Measurements from ENCODE around the gene MCOLN3.

Gene MCOLN3

DNA sequence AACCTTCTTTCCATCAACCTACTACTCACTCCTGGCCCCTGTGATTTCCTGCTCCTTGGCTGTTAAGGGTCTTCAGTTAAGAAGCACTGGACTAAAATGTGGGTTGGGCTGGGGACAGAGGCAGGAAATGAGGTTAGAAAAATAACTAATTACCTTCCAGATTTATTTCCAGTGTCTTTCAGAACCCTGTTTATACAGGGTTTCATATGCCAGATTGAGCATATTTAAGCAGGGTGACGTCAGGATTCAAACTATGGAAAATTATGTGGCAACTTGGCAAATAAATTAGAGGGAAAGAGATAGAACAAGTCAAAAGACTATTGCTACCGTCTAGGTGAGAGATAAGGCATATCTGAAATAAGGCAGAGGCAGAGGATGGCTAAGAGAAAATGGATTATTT is 11.7 kb upstream of the MCOLN3 start:
- Histone ChIP-seq H3K79me2 (ENCODE audit: control insufficient read depth, low read length) (no peaks in the 10 kb centered on the region), H3K36me3 (ENCODE audit: control insufficient read depth, low read length) (no peaks in the 10 kb centered on the region), H4K20me1 (ENCODE audit: control insufficient read depth, insufficient read depth, low read depth, low read length) (no peaks in the 10 kb centered on the region), H3K27me3 (ENCODE audit: control insufficient read depth, low read length) (no peaks in the 10 kb centered on the region), H3K9me2 (replicated peaks; ENCODE audit: control insufficient read depth, low read length) (no peaks in the 10 kb centered on the region), H3K4me1 (ENCODE audit: control insufficient read depth, low read length) (peaks cover 19% of the 10 kb centered on the region), H3K4me2 (ENCODE audit: low read length) (no peak overlapping the region), H3F3A (ENCODE audit: control insufficient read depth, insufficient read depth) (no peaks in the 10 kb centered on the region), H3K9me3 (ENCODE audit: control insufficient read depth, insufficient read depth, low read length) (no peaks in the 10 kb centered on the region), H3K4me3 (ENCODE audit: low read length) (no peak overlapping the region), H3K27ac (ENCODE audit: low read depth, low read length) (no peak overlapping the region)
- TF ChIP-seq EZH2phosphoT487 (IDR thresholded peaks at IDR 0.05; ENCODE audit: borderline replicate concordance, low read length): no peak
- TF ChIP-seq CTCF (IDR thresholded peaks at IDR 0.05; ENCODE audit: low read depth, low read length, poor library complexity, severe bottlenecking): no peak

DNA sequence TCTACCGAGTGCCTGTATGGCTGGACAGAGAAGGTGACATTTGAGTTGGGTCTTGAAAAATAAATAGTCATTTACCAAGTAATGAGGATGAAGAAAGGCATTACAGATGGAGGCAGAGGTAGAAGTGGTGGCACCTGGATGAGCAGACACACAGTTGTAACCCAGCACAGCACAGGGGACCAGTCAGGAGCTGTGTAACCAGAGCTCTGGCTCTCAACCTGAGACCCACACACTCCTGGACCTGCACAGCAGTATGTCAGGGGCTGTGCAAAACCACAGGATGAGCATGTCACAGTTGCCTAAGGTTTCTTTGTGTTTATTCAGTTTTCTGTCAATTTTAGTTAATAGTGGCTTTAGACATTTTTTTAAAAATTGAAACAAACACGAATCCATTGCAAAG is 11.3 kb upstream of the MCOLN3 start:
- Histone ChIP-seq H3K4me3 (ENCODE audit: low read length) (no peak overlapping the region), H3K4me2 (ENCODE audit: low read length) (no peak overlapping the region), H3K27ac (ENCODE audit: low read depth, low read length) (no peak overlapping the region)

GRCh38 chr1:85058786-85059185 is 10.5 kb upstream of the MCOLN3 start:
- Histone ChIP-seq H3K4me1 (ENCODE audit: control insufficient read depth, low read length) (peaks cover 19% of the 10 kb centered on the region), H3K27me3 (ENCODE audit: control insufficient read depth, low read length) (no peaks in the 10 kb centered on the region), H3K27ac (ENCODE audit: low read depth, low read length) (no peak overlapping the region), H3K9me3 (ENCODE audit: control insufficient read depth, insufficient read depth, low read length) (no peaks in the 10 kb centered on the region), H3K9me2 (replicated peaks; ENCODE audit: control insufficient read depth, low read length) (no peaks in the 10 kb centered on the region), H4K20me1 (ENCODE audit: control insufficient read depth, insufficient read depth, low read depth, low read length) (no peaks in the 10 kb centered on the region), H3K79me2 (ENCODE audit: control insufficient read depth, low read length) (no peaks in the 10 kb centered on the region), H3F3A (ENCODE audit: control insufficient read depth, insufficient read depth) (no peaks in the 10 kb centered on the region), H3K36me3 (ENCODE audit: control insufficient read depth, low read length) (no peaks in the 10 kb centered on the region), H3K4me2 (ENCODE audit: low read length) (no peak overlapping the region), H3K4me3 (ENCODE audit: low read length) (no peak overlapping the region)
- no peak for TF ChIP-seq EZH2phosphoT487 (IDR thresholded peaks at IDR 0.05; ENCODE audit: borderline replicate concordance, low read length)
- no peak for TF ChIP-seq CTCF (IDR thresholded peaks at IDR 0.05; ENCODE audit: low read depth, low read length, poor library complexity, severe bottlenecking)

More for the DNA sequence above, 11.3 kb upstream of the MCOLN3 start:
- Histone ChIP-seq H3K4me1 (ENCODE audit: control insufficient read depth, low read length) (peaks cover 19% of the 10 kb centered on the region), H3F3A (ENCODE audit: control insufficient read depth, insufficient read depth) (no peaks in the 10 kb centered on the region), H3K79me2 (ENCODE audit: control insufficient read depth, low read length) (no peaks in the 10 kb centered on the region), H3K9me3 (ENCODE audit: control insufficient read depth, insufficient read depth, low read length) (no peaks in the 10 kb centered on the region), H3K27me3 (ENCODE audit: control insufficient read depth, low read length) (no peaks in the 10 kb centered on the region), H3K36me3 (ENCODE audit: control insufficient read depth, low read length) (no peaks in the 10 kb centered on the region), H3K9me2 (replicated peaks; ENCODE audit: control insufficient read depth, low read length) (no peaks in the 10 kb centered on the region), H4K20me1 (ENCODE audit: control insufficient read depth, insufficient read depth, low read depth, low read length) (no peaks in the 10 kb centered on the region)
- no peak for TF ChIP-seq EZH2phosphoT487 (IDR thresholded peaks at IDR 0.05; ENCODE audit: borderline replicate concordance, low read length)
- TF ChIP-seq CTCF (IDR thresholded peaks at IDR 0.05; ENCODE audit: low read depth, low read length, poor library complexity, severe bottlenecking): no peak

DNA sequence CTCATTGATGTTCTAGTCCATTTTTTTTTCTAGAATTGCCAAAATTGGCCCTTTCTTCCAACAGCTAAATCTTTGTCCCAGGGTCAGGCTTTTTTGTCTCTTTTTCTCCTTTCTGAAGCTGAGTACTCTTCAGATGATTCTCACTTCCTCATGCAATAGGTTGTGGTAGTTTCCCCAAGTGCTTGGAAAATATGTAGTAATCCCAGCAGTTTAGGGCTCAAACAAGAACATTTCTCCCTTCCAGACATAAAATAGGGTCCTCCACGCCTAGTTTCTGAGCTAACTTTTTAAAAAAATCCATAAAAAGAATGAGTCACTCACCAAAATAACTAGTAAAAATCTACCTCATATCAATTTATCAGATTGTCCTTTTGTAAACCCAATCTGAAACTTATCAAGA is 10.0 kb upstream of the MCOLN3 start:
- H4K20me1 ChIP-seq (ENCODE audit: control insufficient read depth, insufficient read depth, low read depth, low read length): no peaks in the 10 kb centered on the region
- no peaks in the 10 kb centered on the region for H3K9me3 ChIP-seq (ENCODE audit: control insufficient read depth, insufficient read depth, low read length)
- no peaks in the 10 kb centered on the region for H3K36me3 ChIP-seq (ENCODE audit: control insufficient read depth, low read length)
- H3K4me3 ChIP-seq (ENCODE audit: low read length): no peak overlapping the region
- H3K27ac ChIP-seq (ENCODE audit: low read depth, low read length): no peak overlapping the region
- TF ChIP-seq CTCF (IDR thresholded peaks at IDR 0.05; ENCODE audit: low read depth, low read length, poor library complexity, severe bottlenecking): no peak
- TF ChIP-seq EZH2phosphoT487 (IDR thresholded peaks at IDR 0.05; ENCODE audit: borderline replicate concordance, low read length): no peak
- H3K9me2 ChIP-seq (replicated peaks; ENCODE audit: control insufficient read depth, low read length): no peaks in the 10 kb centered on the region
- no peak overlapping the region for H3K4me2 ChIP-seq (ENCODE audit: low read length)
- no peaks in the 10 kb centered on the region for H3K79me2 ChIP-seq (ENCODE audit: control insufficient read depth, low read length)
- H3K27me3 ChIP-seq (ENCODE audit: control insufficient read depth, low read length): no peaks in the 10 kb centered on the region
- peaks cover 19% of the 10 kb centered on the region for H3K4me1 ChIP-seq (ENCODE audit: control insufficient read depth, low read length)
- H3F3A ChIP-seq (ENCODE audit: control insufficient read depth, insufficient read depth): no peaks in the 10 kb centered on the region
